ENCODE results near the gene PSMB8.
A peak's percentile ranks its signal among the peaks of the same experiment; 100 is the strongest.

The PSMB8 gene

GRCh38 chr6:32837651-32838113 is 6.2 kb downstream of the PSMB8 start:
- H3K4me1 ChIP-seq (ENCODE audit: insufficient read depth, low read length, severe bottlenecking), result peaks cover 38% of the 10 kb centered on the region
- no peaks in the 10 kb centered on the region for H3K27me3 ChIP-seq (ENCODE audit: insufficient read depth, low read length)
- no peak overlapping the region for H2AFZ ChIP-seq (ENCODE audit: low read length)
- H3F3A ChIP-seq (ENCODE audit: insufficient read depth, low read length), result no peaks in the 10 kb centered on the region
- H3K4me2 ChIP-seq (ENCODE audit: low read length), result peak overlapping the region; percentile 95
- peak overlapping the region; percentile 89 for H3K4me3 ChIP-seq (ENCODE audit: low read depth, low read length, poor library complexity, severe bottlenecking)
- H3K9ac ChIP-seq (ENCODE audit: low read length), result peak overlapping the region; percentile 92
- H3K9me2 ChIP-seq (ENCODE audit: low read depth, low read length), result no peaks in the 10 kb centered on the region
- H3K9me3 ChIP-seq (ENCODE audit: low read length), result no peaks in the 10 kb centered on the region
- peaks cover 13% of the 10 kb centered on the region for H3K79me2 ChIP-seq (ENCODE audit: insufficient read depth, low read length)
- peaks cover 75% of the 10 kb centered on the region for H3K36me3 ChIP-seq (ENCODE audit: insufficient read depth, low read length)
- TF ChIP-seq CTCF (IDR thresholded peaks at IDR 0.05; ENCODE audit: low read length) (no peak), EZH2 (IDR thresholded peaks at IDR 0.05; ENCODE audit: borderline replicate concordance, low read length) (no peak)
- H4K20me1 ChIP-seq (ENCODE audit: insufficient read depth, low read length), result no peaks in the 10 kb centered on the region
- H3K27ac ChIP-seq (ENCODE audit: low read depth, low read length, poor library complexity, severe bottlenecking), result peak overlapping the region; percentile 64

- H3K4me1 ChIP-seq (ENCODE audit: insufficient read depth, low read length, severe bottlenecking), result peaks cover 30% of the 10 kb centered on the region
- peak overlapping the region; percentile 92; the same call in 1 of the 2 replicates for H3K9ac ChIP-seq (ENCODE audit: low read length)
- no peak overlapping the region for H3K27ac ChIP-seq (ENCODE audit: low read depth, low read length, poor library complexity, severe bottlenecking)
- no peaks in the 10 kb centered on the region for H3F3A ChIP-seq (ENCODE audit: insufficient read depth, low read length)
- peak overlapping the region; percentile 95 for H3K4me2 ChIP-seq (ENCODE audit: low read length)
- H3K27me3 ChIP-seq (ENCODE audit: insufficient read depth, low read length), result no peaks in the 10 kb centered on the region
- no peaks in the 10 kb centered on the region for H3K9me2 ChIP-seq (ENCODE audit: low read depth, low read length)
- H2AFZ ChIP-seq (ENCODE audit: low read length), result no peak overlapping the region
- no peaks in the 10 kb centered on the region for H3K9me3 ChIP-seq (ENCODE audit: low read length)
- H3K79me2 ChIP-seq (ENCODE audit: insufficient read depth, low read length), result peaks cover 13% of the 10 kb centered on the region
- peak overlapping the region; percentile 89 for H3K4me3 ChIP-seq (ENCODE audit: low read depth, low read length, poor library complexity, severe bottlenecking)
- H4K20me1 ChIP-seq (ENCODE audit: insufficient read depth, low read length), result no peaks in the 10 kb centered on the region
- no peak for TF ChIP-seq CTCF (IDR thresholded peaks at IDR 0.05; ENCODE audit: low read length)
- no peak for TF ChIP-seq EZH2 (IDR thresholded peaks at IDR 0.05; ENCODE audit: borderline replicate concordance, low read length)
- peaks cover 75% of the 10 kb centered on the region for H3K36me3 ChIP-seq (ENCODE audit: insufficient read depth, low read length)
Observed at GRCh38 chr6:32836873-32837272, 7.0 kb downstream of the PSMB8 start.

- Histone ChIP-seq H3K79me2 (ENCODE audit: insufficient read depth, low read length) (peaks cover 13% of the 10 kb centered on the region), H3K4me2 (ENCODE audit: low read length) (no peak overlapping the region), H3K27ac (ENCODE audit: low read depth, low read length, poor library complexity, severe bottlenecking) (no peak overlapping the region), H3K4me3 (ENCODE audit: low read depth, low read length, poor library complexity, severe bottlenecking) (no peak overlapping the region), H3K36me3 (ENCODE audit: insufficient read depth, low read length) (peaks cover 75% of the 10 kb centered on the region), H3K9me2 (ENCODE audit: low read depth, low read length) (no peaks in the 10 kb centered on the region), H2AFZ (ENCODE audit: low read length) (no peak overlapping the region), H3K9me3 (ENCODE audit: low read length) (no peaks in the 10 kb centered on the region), H3K27me3 (ENCODE audit: insufficient read depth, low read length) (no peaks in the 10 kb centered on the region), H3K9ac (ENCODE audit: low read length) (no peak overlapping the region), H3K4me1 (ENCODE audit: insufficient read depth, low read length, severe bottlenecking) (peaks cover 21% of the 10 kb centered on the region), H4K20me1 (ENCODE audit: insufficient read depth, low read length) (no peaks in the 10 kb centered on the region), H3F3A (ENCODE audit: insufficient read depth, low read length) (no peaks in the 10 kb centered on the region)
- TF ChIP-seq EZH2 (IDR thresholded peaks at IDR 0.05; ENCODE audit: borderline replicate concordance, low read length), result no peak
- no peak for TF ChIP-seq CTCF (IDR thresholded peaks at IDR 0.05; ENCODE audit: low read length)
Observed at GRCh38 chr6:32835167-32835893, 8.5 kb downstream of the PSMB8 start.

Data from OCI-LY1 (cell line).